K562 (cell line): ENCODE results near the gene FAM114A2. TPM values are rescaled to one million over a fixed set of nuclear protein-coding genes. Genes with fewer than 3 reads are reported as not detected.

ENCODE experiments used
- NRF1 ChIP-seq, 2 experiments: fragments of 450-650 bp; IDR thresholded peaks in 1 of 2; conservative IDR thresholded peaks in 1 of 2; 2 replicates each; pipeline ENCODE4 v1.6.1; 2014; ENCODE audit warnings: mild to moderate bottlenecking in 2 of 2
- PHB2 ChIP-seq: fragments of 450-650 bp; IDR thresholded peaks from 2 replicates; pipeline ENCODE4 v1.6.1; 2017; ENCODE audit warnings: low read depth
- ZFP1 ChIP-seq: fragments of 450-650 bp; formaldehyde crosslinking; IDR thresholded peaks from 2 replicates; pipeline ENCODE4 v1.4.0; 2020; ENCODE audit warnings: mild to moderate bottlenecking, mixed read lengths
- ZNF407 ChIP-seq: fragments of 450-650 bp; IDR thresholded peaks from 2 replicates; pipeline ENCODE4 v1.6.1; 2016; ENCODE audit warnings: low read depth
- polyA plus RNA-seq, 8 experiments: library from polyadenylated mRNA; depleted of rRNA in 4 of 8; stranded (reverse) in 5 of 8; unstranded in 3 of 8; fragments of >200 nt; fragmentation: Nextera tagmentation in 2 of 8; fragmentation: Illumina TruSeq in 1 of 8; extraction: Ambion mirVana in 2 of 8; extraction: Trizol in 1 of 8; gene quantifications; 2 replicates each; pipeline versions ENCODE4 v1.2.1 to v1.2.3, GENCODE V29; 2011 to 2014; ENCODE audit warnings: inconsistent platforms in 1 of 8, missing spikeins in 1 of 8
- total RNA-seq, 7 experiments: library from RNA; depleted of rRNA in 6 of 7; stranded (reverse); fragments of >200 nt in 6 of 7; fragmentation: Illumina TruSeq in 2 of 7; extraction: Trizol in 2 of 7; gene quantifications; 2 replicates each; pipeline versions ENCODE4 v1.2.1 to v1.2.3, GENCODE V29; 2011 to 2021; ENCODE audit warnings: low replicate concordance in 1 of 7
- TF ChIP-seq, protein P1 (sequence below): fragments of 250-450 bp; sonication (Bioruptor Pico); IDR thresholded peaks from 2 replicates; pipeline ENCODE4 v1.4.0; 2020; ENCODE audit warnings: mild to moderate bottlenecking, moderate library complexity

FAM114A2 gene
- total and polyA plus RNA-seq, 9 of the 15 experiments (the other 6 are each of a cell fraction or from before 2014, with no cell fraction given), result 14.4 to 28.1 (median 21.2) TPM

GRCh38 chr5:154078272-154078671, 39.6 kb upstream of the FAM114A2 start (continued):
- TF ChIP-seq ZNF407, result no peak
- no peak for TF ChIP-seq NRF1 (conservative IDR thresholded peaks at IDR 0.05 in 1 of 2, IDR thresholded peaks at IDR 0.05 in 1 of 2)
- TF ChIP-seq ZFP1, result no peak
- TF ChIP-seq, protein P1, sequence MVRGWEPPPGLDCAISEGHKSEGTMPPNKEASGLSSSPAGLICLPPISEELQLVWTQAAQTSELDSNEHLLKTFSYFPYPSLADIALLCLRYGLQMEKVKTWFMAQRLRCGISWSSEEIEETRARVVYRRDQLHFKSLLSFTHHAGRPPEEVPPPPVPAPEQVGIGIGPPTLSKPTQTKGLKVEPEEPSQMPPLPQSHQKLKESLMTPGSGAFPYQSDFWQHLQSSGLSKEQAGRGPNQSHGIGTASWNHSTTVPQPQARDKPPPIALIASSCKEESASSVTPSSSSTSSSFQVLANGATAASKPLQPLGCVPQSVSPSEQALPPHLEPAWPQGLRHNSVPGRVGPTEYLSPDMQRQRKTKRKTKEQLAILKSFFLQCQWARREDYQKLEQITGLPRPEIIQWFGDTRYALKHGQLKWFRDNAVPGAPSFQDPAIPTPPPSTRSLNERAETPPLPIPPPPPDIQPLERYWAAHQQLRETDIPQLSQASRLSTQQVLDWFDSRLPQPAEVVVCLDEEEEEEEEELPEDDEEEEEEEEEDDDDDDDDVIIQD (CRISPR knock-in tag), result no peak
- TF ChIP-seq PHB2, result no peak
- TF ChIP-seq, all 486 proteins: peak for 0
